NCI-H1105 (cell line): Measurements from ENCODE around the gene VPS13D.

Source experiments
- DNase-seq: peaks from one replicate; lab custom pipeline; 2025; lab: John Stamatoyannopoulos, UW

Gene VPS13D

GRCh38 chr1:12229835-12230548, at the start of gene VPS13D:
Gene VPS13D, plus strand, starts transcription at chr1:12230030. Its CDS starts 4,237 bp downstream, at chr1:12234267.
- peak; percentile 76 for DNase-seq

- no peak for DNase-seq
Measured at GRCh38 chr1:12180315-12180714, 49.5 kb upstream of the VPS13D start.

DNA sequence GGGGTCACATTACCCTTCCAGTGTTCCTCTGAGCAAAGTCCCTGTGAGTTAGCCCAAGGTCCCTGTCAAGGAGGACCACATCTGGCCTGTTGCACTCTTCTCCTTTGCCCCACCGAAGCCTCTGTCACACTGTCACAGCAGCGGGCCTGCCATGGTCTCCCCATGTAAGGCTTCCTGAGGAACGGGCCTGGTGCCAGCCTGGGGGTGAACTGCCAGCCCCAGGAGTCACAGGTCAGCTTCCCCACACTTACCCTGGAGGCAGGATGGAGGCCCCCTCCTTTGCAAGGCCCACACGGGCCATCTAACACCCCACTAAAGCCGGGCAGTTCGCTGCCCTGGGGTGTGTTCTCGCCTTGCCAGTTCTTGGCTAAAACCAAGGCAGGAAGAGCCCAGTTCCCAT, 48.9 kb upstream of the VPS13D start:
- no peak for DNase-seq

DNA sequence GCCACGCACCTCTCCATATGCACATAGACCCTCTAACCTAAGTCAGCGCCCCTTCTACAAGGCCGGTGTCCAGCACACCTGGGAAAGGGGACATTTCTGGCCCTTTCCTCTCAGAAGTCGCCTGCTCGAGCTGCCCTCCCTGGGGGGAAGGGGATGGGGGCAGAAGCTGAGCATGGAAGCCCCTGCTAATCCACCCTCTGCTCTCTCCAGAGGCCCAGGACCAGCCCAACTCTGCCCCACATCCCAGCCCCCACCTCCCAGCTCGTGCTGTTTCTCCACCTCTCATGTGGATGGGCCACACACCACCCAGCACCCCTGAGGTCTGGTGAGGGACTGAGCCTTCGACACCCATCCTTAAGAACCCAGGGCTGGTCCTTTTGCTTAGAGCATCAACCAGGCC, 48.3 kb upstream of the VPS13D start:
- DNase-seq = no peak

GRCh38 chr1:12182410-12182984, 47.3 kb upstream of the VPS13D start:
- DNase-seq = no peak

DNA sequence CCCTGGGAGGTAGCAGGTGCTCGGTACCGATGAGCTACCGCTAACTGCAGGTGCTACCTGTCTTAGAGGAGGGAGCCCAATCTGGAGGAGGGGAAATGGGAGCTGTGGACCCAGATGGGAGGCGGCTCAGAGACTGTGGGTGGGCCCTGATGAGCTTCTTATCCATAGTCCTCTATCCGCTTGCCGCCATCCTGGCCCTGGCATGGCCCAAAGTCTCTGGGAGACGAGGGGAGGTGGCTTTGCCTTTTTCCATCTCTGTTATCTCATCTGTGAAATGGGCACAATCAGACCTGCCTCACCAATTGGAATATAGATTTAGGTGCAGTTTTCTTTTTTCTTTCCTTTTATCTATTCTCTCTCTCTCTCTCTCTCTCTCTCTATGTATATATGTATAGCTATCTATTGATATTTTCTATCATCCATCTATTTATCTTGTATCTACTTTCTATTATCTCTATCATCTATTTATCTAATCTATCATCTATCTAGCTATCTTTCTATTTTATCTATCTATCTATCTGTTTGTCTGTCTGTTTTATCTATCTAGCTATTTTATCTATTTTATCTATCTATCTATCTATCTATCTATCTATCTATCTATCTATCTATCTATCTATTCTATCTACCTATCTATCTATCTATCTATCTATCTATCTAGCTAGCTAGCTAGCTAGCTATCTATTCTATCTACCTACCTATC, 46.6 kb upstream of the VPS13D start:
- DNase-seq = no peak

DNA sequence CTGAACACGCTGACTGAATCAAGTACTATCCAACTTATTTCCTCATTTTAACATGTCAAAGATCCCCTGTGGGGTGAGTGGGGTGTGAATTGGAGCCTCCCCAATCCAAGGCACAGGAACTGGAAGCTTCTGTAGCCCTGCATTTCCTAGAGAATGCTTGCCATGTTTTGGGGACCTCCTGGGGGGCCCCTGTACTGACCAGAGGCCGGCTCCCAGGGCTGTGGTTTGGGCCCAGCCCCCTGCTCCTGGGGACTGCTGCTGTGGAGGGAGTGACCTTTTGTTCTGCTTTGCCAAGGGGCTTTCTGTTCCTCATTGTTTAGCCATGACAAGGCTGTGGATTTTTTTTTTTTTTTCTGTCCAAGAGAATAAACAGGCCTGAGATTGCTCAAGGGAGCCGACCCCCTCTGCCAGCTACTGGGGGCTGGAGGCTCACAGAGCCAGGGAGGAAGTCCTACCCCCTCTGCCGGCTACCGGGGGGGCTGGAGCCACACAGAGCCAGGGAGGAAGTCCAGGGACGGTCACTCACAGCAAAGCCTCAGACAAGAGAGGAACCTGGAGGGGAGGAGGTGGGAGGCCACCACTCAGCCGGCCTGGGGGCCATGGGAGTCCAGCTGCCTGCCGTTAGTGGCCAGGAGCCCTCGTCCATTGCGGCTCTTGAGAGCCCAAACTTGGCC, 45.7 kb upstream of the VPS13D start:
- no peak for DNase-seq

- DNase-seq = no peak
Measured at GRCh38 chr1:12185036-12185917, 44.6 kb upstream of the VPS13D start.

DNA sequence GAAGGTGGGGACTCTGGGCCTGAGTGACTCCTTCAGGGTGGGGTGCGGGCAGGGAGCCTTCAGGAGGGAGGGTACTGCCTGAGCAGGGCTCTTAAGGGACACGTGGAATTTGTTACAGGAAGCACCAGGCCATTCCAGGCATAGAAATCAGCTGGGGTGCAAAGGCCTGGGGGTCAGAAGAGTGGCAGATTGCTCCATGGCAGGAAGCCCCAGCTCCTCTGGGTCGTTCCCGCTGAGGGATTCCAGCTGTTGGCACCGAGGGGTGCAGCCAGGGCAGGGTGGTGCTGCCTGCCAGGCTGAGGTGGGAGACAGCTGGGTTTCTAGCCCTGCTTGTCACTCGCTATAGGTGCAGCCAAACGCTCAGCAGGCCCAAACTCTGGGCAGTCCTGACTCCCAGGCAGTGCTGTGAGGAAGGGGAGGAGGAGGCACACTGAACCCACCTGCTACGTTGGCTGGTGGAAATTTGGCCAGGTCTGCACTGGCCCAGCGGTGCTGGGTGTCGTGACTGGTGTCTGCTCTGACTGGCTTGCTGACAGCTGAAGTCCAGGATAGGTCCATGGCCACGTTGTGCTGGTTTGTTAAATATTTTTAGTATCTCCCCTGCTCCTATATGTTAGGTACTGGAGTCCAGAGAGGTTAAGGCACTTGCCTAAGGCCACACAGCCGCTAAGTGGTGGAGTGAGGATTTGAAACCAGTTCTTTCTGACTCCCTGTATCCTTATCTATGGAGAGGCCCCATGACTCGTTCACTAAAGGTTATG, 43.7 kb upstream of the VPS13D start:
- DNase-seq = no peak

DNA sequence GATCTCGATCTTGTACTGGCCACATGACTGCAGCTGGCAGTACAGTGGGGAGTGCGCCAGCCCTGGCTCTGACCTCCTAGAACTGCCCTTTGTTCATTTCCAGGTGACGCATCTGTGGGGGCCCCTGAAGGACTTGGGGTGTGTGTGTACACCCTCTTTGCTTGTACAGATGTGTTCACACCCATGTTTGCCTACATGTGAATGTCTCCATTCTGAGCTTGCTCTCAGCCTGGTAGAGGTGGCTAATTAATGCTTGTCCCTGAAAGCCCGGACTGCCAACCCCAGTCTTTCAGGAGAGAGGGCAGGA, 43.2 kb upstream of the VPS13D start:
- DNase-seq = no peak

- no peak for DNase-seq
Measured at GRCh38 chr1:12188115-12188514, 41.7 kb upstream of the VPS13D start.

DNA sequence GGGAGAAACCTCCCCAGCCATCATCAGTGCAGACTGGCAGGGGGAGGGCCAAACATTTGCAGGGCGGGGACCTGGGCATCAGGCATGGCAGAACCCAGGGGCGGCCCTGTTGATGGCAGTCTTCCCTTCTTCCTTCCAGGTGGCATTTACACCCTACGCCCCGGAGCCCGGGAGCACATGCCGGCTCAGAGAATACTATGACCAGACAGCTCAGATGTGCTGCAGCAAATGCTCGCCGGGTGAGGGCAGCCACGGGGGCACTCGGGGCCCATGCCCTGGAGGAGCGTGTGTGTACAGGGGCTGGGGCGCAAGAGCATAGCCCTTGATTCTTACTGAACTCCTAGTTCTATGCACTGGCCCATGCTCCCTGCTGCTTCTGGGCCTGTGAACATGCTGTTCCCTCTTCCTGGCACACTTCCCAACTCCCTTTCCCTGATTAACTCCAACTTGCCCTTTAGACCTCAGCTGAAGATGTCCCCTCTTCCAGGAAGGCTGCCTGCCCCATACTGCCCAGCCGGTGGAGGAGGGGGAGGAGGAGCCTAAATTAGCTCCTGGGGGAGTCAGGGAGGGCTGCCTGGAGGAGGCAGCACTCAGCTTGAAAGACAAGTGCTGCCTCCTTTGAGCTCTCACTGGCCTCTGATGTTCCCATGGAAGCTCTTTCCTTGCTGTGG, 41.0 kb upstream of the VPS13D start:
- no peak for DNase-seq

DNA sequence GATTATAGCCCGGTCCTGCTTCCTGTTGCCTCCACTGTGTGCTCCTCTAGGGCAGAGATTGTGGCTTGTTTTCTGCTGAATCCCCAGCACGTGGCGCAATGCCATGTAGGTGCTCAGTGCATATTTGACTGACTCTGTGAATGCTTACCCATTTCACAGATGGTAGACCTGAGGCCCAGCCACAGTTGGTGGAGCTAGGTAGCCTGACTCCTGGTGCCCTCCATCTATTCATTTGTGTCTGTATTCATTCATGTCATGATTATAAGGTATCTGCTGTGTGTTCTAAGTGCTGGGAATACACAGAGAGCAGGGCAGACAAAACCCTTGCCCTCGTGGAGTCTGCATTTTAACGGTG, 40.5 kb upstream of the VPS13D start:
- DNase-seq = no peak

GRCh38 chr1:12191242-12192032, 38.4 kb upstream of the VPS13D start:
- peak; percentile 24 for DNase-seq

GRCh38 chr1:12194666-12195216, 35.1 kb upstream of the VPS13D start:
- no peak for DNase-seq

GRCh38 chr1:12195416-12195815, 34.4 kb upstream of the VPS13D start:
- DNase-seq = no peak

DNA sequence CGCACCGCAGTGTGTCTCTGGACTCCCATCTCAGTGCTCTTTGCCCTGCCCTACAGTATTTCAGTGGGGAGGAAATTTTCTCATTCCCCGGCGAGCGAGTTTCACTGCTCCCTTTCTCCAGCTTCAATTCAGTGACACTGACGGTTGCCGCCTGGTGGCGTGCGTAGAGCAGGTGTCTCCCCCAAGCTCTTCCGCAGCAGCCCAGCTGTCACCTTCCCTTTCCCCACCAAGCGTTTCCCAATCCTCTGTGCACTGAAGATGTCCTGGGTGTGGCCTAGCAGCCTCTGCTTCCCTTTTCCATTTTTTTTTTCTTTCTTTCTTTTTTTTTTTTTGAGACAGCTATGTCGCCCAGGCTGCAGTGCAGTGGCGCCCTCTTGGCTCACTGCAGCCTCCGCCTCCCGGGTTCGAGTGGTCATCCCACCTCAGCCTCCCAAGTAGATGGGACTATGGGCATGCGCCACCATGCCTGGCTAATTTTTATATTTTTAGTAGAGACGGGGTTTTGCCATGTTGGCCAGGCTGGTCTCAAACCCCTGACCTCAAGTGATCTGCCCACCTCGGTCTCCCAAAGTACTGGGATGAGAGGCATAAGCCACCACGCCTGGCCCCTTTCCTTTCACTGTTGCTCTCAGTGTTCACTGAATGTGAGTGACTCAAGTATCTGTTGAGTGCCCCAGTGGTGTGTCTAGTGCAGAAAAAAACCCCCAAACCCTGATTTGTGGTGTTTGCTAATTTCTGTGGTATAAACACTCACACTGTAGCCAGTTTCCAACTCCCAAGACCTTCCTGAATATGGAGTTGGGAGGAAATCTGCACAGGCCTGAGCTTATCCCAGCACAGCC, 33.0 kb upstream of the VPS13D start:
- DNase-seq = no peak

DNA sequence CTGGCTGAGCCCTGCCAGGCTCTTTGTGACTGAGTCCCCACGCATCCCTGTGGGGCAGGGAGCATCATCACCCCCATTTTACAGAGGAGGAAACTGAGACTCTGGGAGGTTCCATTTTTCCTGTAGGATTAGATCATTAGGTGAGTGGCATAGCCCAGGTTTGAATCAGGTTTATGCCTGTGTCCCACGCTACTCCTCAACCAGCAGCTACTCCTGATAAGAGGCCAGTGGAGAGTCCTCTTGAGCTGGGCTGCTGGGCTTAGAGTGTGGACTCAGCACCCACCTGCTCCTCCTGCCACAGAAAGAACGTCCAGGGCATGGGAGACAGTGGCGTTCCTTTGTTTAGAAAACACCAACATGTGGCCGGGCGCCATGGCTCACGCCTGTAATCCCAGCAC, 32.3 kb upstream of the VPS13D start:
- DNase-seq = no peak

DNA sequence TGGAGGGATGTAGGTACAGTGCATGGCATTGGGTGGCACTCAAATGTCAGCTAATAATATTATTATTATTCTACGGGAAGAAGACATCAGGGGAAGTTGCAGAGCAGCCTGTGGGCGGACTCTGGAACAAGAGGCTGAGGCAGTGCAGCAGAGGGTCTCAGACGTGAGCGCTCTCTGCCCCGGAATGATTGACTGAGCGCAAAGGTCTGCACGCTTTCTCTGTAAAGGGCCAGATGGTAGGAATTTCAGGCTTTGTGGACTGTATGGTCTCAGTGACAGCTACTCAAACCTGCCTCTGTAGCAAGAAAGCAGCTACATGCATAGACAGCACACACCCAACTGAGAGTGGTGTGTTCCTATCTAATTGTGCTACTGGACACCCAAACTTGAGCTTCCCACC, 29.6 kb upstream of the VPS13D start:
- no peak for DNase-seq
